ENCODE results near the gene DOLK.

- TF ChIP-seq MAX (IDR thresholded peaks at IDR 0.05), result no peak
- TF ChIP-seq CTCF (IDR thresholded peaks at IDR 0.05), result no peak
Observed at GRCh38 chr9:128921881-128922763, 25.3 kb downstream of the DOLK start.

Measured in A549 (cell line).